B cell (primary cell): ENCODE results near the gene HOATZ. TPM values are rescaled to one million over a fixed set of nuclear protein-coding genes. Genes with fewer than 3 reads are reported as not detected.

ENCODE experiments used
- ATAC-seq: fragments of 200-7000 bp; cut with Tn5 transposase; one replicate; pipeline ENCODE4 v1.10.0; 2021; ENCODE audit warnings: low read depth, mild to moderate bottlenecking, moderate number of reproducible peaks, moderate library complexity
- CTCF ChIA-PET: fragments of 350-600 bp; sonication (Branson Sonifier 250); formaldehyde crosslinking; loops from one replicate; lab custom pipeline; 2021; ENCODE audit warnings: antibody characterized with exemption, inconsistent platforms; lab: Charles Lee
- POLR2A ChIA-PET: fragments of 350-600 bp; sonication (Branson Sonifier 250); formaldehyde crosslinking; loops from one replicate; lab custom pipeline; 2021; ENCODE audit warnings: antibody characterized with exemption; lab: Charles Lee
- DNase-seq: peaks from one replicate; pipeline ENCODE4 v3.0.0; 2013
- H2AFZ ChIP-seq: 2 replicates; pipeline ENCODE4 v1.6.1; 2012; ENCODE audit warnings: mild to moderate bottlenecking, low read depth, low read length; ENCODE audit not compliant: insufficient read depth, poor library complexity, severe bottlenecking
- H3K27ac ChIP-seq, 2 donors: 1 replicate in 1 of 2; 2 replicates in 1 of 2; pipeline ENCODE4 v1.5.1; 2012 to 2013; ENCODE audit warnings: low read length in 2 of 2, mild to moderate bottlenecking in 2 of 2, moderate library complexity in 1 of 2
- H3K27me3 ChIP-seq, 4 experiments: fragments of 200-600 bp in 1 of 4; sonication (generic) in 1 of 4; replicated peaks in 1 of 4; 1 replicate in 2 of 4; 2 replicates in 2 of 4; pipeline versions ENCODE4 v1.6.1 to v1.7.0; 2013 to 2016; ENCODE audit warnings: low read length in 3 of 4, mild to moderate bottlenecking in 2 of 4, mixed read lengths in 1 of 4, moderate library complexity in 1 of 4; ENCODE audit not compliant: insufficient read depth in 4 of 4, control insufficient read depth in 3 of 4; ENCODE audit errors: control extremely low read depth in 1 of 4
- H3K36me3 ChIP-seq, 2 experiments: replicated peaks in 1 of 2; 1 replicate in 1 of 2; 2 replicates in 1 of 2; pipeline versions ENCODE4 v1.6.1 to v1.7.1; 2013; ENCODE audit warnings: low read length in 1 of 2; ENCODE audit not compliant: insufficient read depth in 2 of 2, control insufficient read depth in 1 of 2; ENCODE audit errors: control extremely low read depth in 1 of 2, extremely low read depth in 1 of 2
- H3K4me1 ChIP-seq, 2 donors: fragments of 200-600 bp in 1 of 2; sonication (generic) in 1 of 2; 1 replicate in 1 of 2; 2 replicates in 1 of 2; pipeline versions ENCODE4 v1.5.1 to v1.6.1; 2013 to 2017; ENCODE audit warnings: low read length in 2 of 2; ENCODE audit not compliant: control insufficient read depth in 2 of 2, insufficient read depth in 2 of 2
- H3K4me2 ChIP-seq: replicated peaks from 2 replicates; pipeline ENCODE3; 2012; ENCODE audit warnings: mild to moderate bottlenecking, low read depth, low read length; ENCODE audit not compliant: poor library complexity, severe bottlenecking
- H3K4me3 ChIP-seq, 5 experiments: fragments of 200-600 bp in 1 of 5; sonication (generic) in 1 of 5; 1 replicate in 3 of 5; 2 replicates in 2 of 5; pipeline versions ENCODE4 v1.5.1 to v1.7.0; 2011 to 2016; ENCODE audit warnings: low read length in 4 of 5, mild to moderate bottlenecking in 4 of 5, low read depth in 2 of 5, control low read depth in 1 of 5, moderate library complexity in 1 of 5; ENCODE audit not compliant: insufficient read depth in 1 of 5; ENCODE audit errors: control extremely low read depth in 1 of 5, extremely low read depth in 1 of 5
- H3K79me2 ChIP-seq: fragments of 200-600 bp; sonication (generic); one replicate; pipeline ENCODE4 v1.6.0; 2016; ENCODE audit warnings: low read length; ENCODE audit not compliant: control insufficient read depth, insufficient read depth
- H3K9ac ChIP-seq: fragments of 200-600 bp; sonication (generic); 2 replicates; pipeline ENCODE4 v1.6.1; 2017; ENCODE audit warnings: mild to moderate bottlenecking, low read length, moderate library complexity
- H3K9me3 ChIP-seq, 3 donors: one replicate each; pipeline versions ENCODE4 v1.6.1 to v1.7.1; 2013; ENCODE audit warnings: low read length in 2 of 3; ENCODE audit not compliant: control insufficient read depth in 2 of 3, insufficient read depth in 1 of 3; ENCODE audit errors: control extremely low read depth in 1 of 3
- H4K20me1 ChIP-seq: 2 replicates; pipeline ENCODE4 v1.6.0; 2012; ENCODE audit warnings: mild to moderate bottlenecking, low read length; ENCODE audit not compliant: insufficient read depth, control insufficient read depth, poor library complexity, severe bottlenecking
- H3K27ac Mint-ChIP-seq: one replicate; pipeline ENCODE4 v1.8.0; 2021; ENCODE audit warnings: mixed read lengths
- H3K27me3 Mint-ChIP-seq: one replicate; pipeline ENCODE4 v1.8.0; 2021; ENCODE audit warnings: mixed read lengths
- H3K4me1 Mint-ChIP-seq: one replicate; pipeline ENCODE4 v1.8.0; 2021; ENCODE audit warnings: mixed read lengths
- H3K4me3 Mint-ChIP-seq: one replicate; pipeline ENCODE4 v1.8.0; 2021; ENCODE audit warnings: mixed read lengths
- H3K9me3 Mint-ChIP-seq: one replicate; pipeline ENCODE4 v1.8.0; 2022; ENCODE audit warnings: mixed read lengths; ENCODE audit not compliant: insufficient read depth
- CTCF ChIP-seq: fragments of 200-600 bp; IDR thresholded peaks from one replicate; pipeline ENCODE4 v1.8.0; 2022; ENCODE audit warnings: antibody characterized with exemption, mild to moderate bottlenecking
- EZH2 ChIP-seq: IDR thresholded peaks from 2 replicates; pipeline ENCODE4 v1.6.1; 2012; ENCODE audit warnings: borderline replicate concordance, low read depth, mild to moderate bottlenecking, moderate library complexity, low read length; ENCODE audit not compliant: insufficient read depth, poor library complexity, severe bottlenecking
- WGBS: methylation state at CpG from one replicate; pipeline ENCODE4 v1.1.5; 2013; ENCODE audit warnings: missing lambda C conversion rate; ENCODE audit not compliant: insufficient coverage; 5-methylcytosine and 5-hydroxymethylcytosine counted together
- intact Hi-C: fragments of 100-400 bp; cut with micrococcal nuclease; formaldehyde crosslinking; loops from one replicate; pipeline ENCODE4 v1.10.0; 2022
- polyA plus RNA-seq: library from polyadenylated mRNA; depleted of rRNA; stranded (reverse); fragments of >200 nt; gene quantifications from 2 replicates; pipeline ENCODE4 v1.2.3, GENCODE V29; 2012
- total RNA-seq, 2 donors: library from RNA; stranded (reverse); fragments of 120-200 nt in 1 of 2; gene quantifications; 1 replicate in 1 of 2; 2 replicates in 1 of 2; pipeline versions ENCODE4 v1.2.3 to v1.2.4, GENCODE V29; 2013 to 2022

HOATZ gene
- total and polyA plus RNA-seq, 2 donors (not counting 1 experiment from before 2014, with no cell fraction given) = not detected

GRCh38 chr11:111525456-111525855 is 10.9 kb downstream of the HOATZ start:
- no peaks in the 10 kb centered on the region for H3K36me3 ChIP-seq
- no peaks in the 10 kb centered on the region for H3K9me3 ChIP-seq
- no peak overlapping the region for H3K9ac ChIP-seq
- intact Hi-C loops = no loop called here
- H4K20me1 ChIP-seq = no peaks in the 10 kb centered on the region
- peaks cover 0 to 7% (median 3%) of the 10 kb centered on the region in 4 experiments for H3K27me3 ChIP-seq
- TF ChIP-seq EZH2 (no peak), CTCF (no peak)
- H3K27me3 Mint-ChIP-seq = peaks cover 24% of the 10 kb centered on the region
- ChIA-PET CTCF (interaction anchor here (0.8 kb wide), 1 partner anchor 9 kb away, joined by 3 read pairs; no protein-coding TSS in a partner anchor), POLR2A (no interaction called here)
- H3K4me3 ChIP-seq = no peak overlapping the region
- H3K9me3 Mint-ChIP-seq = no peaks in the 10 kb centered on the region
- no peaks in the 10 kb centered on the region for H3K4me1 ChIP-seq
- H3K4me3 Mint-ChIP-seq = no peak overlapping the region
- no peak for DNase-seq
- no peaks in the 10 kb centered on the region for H3K4me1 Mint-ChIP-seq
- no peak overlapping the region for H3K27ac Mint-ChIP-seq
- H3K4me2 ChIP-seq = no peak overlapping the region
- ATAC-seq = no peak
- WGBS = 100% methylated on average over 1 of the region's 1 CpG
- no peak overlapping the region for H3K27ac ChIP-seq
- H3K79me2 ChIP-seq = no peaks in the 10 kb centered on the region
- no peak overlapping the region for H2AFZ ChIP-seq

- H3K4me3 Mint-ChIP-seq = no peak overlapping the region
- H2AFZ ChIP-seq = no peak overlapping the region
- H3K4me1 ChIP-seq = no peaks in the 10 kb centered on the region
- H3K4me1 Mint-ChIP-seq = no peaks in the 10 kb centered on the region
- H3K27me3 ChIP-seq = peaks cover 0 to 7% (median 0%) of the 10 kb centered on the region in 4 experiments
- no peak overlapping the region for H3K4me3 ChIP-seq
- no peaks in the 10 kb centered on the region for H3K9me3 Mint-ChIP-seq
- 89% methylated on average over 1 of the region's 1 CpG for WGBS
- no peaks in the 10 kb centered on the region for H3K36me3 ChIP-seq
- DNase-seq = no peak
- peaks cover 24% of the 10 kb centered on the region for H3K27me3 Mint-ChIP-seq
- H3K9ac ChIP-seq = no peak overlapping the region
- intact Hi-C loops = no loop called here
- no peak for ATAC-seq
- no peak overlapping the region for H3K27ac ChIP-seq
- TF ChIP-seq EZH2 (no peak), CTCF (no peak)
- H3K9me3 ChIP-seq = no peaks in the 10 kb centered on the region
- H3K79me2 ChIP-seq = no peaks in the 10 kb centered on the region
- CTCF ChIA-PET = no interaction called here
- H4K20me1 ChIP-seq = no peaks in the 10 kb centered on the region
- H3K27ac Mint-ChIP-seq = no peak overlapping the region
- POLR2A ChIA-PET = no interaction called here
- no peak overlapping the region for H3K4me2 ChIP-seq
Measured at GRCh38 chr11:111526501-111526900, 11.9 kb downstream of the HOATZ start.
